ENCODE results near the gene KRT71. TPM values are rescaled to one million over a fixed set of nuclear protein-coding genes. Genes with fewer than 3 reads are reported as not detected.

KRT71 gene
- polyA plus RNA-seq, 3 donors: not detected

- Mint-ChIP-seq H3K27me3 (ENCODE audit: low read depth in 3 of 3) (peaks cover 5 to 11% (median 7%) of the 10 kb centered on the region in 3 donors), H3K4me1 (peaks cover 20% of the 10 kb centered on the region), H3K4me3 (no peak overlapping the region), H3K27ac (no peak overlapping the region), H3K36me3 (no peaks in the 10 kb centered on the region), H3K9me3 (peaks cover 0 to 11% (median 6%) of the 10 kb centered on the region in 7 donors)
- H3K4me2 ChIP-seq (replicated peaks; ENCODE audit: extremely low read depth, low read length, poor library complexity, severe bottlenecking): no peak overlapping the region
- DNase-seq: no peak
- H2AFZ ChIP-seq (ENCODE audit: insufficient read depth, low read depth, low read length, poor library complexity, severe bottlenecking): no peak overlapping the region
- no peaks in the 10 kb centered on the region for H3K79me2 ChIP-seq (ENCODE audit: insufficient read depth, low read length)
- no peak overlapping the region for H3K9ac ChIP-seq (ENCODE audit: insufficient read depth, low read length, poor library complexity, severe bottlenecking)
- no peak overlapping the region for H3K27ac ChIP-seq (ENCODE audit: low read depth in 1 of 2, low read length in 2 of 2)
- no peaks in the 10 kb centered on the region for H4K20me1 ChIP-seq (ENCODE audit: insufficient read depth, low read length)
- intact Hi-C loops (cut with micrococcal nuclease): no loop called here
- H3K27me3 ChIP-seq (ENCODE audit: control insufficient read depth in 2 of 2, insufficient read depth in 2 of 2, low read length in 2 of 2): no peaks in the 10 kb centered on the region
- peaks cover 9 to 18% of the 10 kb centered on the region in 2 donors for H3K4me1 ChIP-seq (ENCODE audit: control insufficient read depth in 1 of 2, insufficient read depth in 2 of 2, low read length in 2 of 2)
- H3K36me3 ChIP-seq (replicated peaks in 1 of 2; ENCODE audit: control insufficient read depth in 1 of 2, insufficient read depth in 2 of 2, low read length in 2 of 2): no peaks in the 10 kb centered on the region
- H3K9me3 ChIP-seq (replicated peaks in 1 of 2; ENCODE audit: control insufficient read depth in 1 of 2, insufficient read depth in 1 of 2, low read length in 2 of 2): peaks cover 0 to 6% of the 10 kb centered on the region in 2 donors
- 92% methylated on average over 7 of the region's 7 CpGs for WGBS (ENCODE audit: insufficient coverage)
- H3K4me3 ChIP-seq (replicated peaks in 1 of 3; ENCODE audit: low read depth in 2 of 3, low read length in 3 of 3): no peak overlapping the region
- TF ChIP-seq, protein P1, sequence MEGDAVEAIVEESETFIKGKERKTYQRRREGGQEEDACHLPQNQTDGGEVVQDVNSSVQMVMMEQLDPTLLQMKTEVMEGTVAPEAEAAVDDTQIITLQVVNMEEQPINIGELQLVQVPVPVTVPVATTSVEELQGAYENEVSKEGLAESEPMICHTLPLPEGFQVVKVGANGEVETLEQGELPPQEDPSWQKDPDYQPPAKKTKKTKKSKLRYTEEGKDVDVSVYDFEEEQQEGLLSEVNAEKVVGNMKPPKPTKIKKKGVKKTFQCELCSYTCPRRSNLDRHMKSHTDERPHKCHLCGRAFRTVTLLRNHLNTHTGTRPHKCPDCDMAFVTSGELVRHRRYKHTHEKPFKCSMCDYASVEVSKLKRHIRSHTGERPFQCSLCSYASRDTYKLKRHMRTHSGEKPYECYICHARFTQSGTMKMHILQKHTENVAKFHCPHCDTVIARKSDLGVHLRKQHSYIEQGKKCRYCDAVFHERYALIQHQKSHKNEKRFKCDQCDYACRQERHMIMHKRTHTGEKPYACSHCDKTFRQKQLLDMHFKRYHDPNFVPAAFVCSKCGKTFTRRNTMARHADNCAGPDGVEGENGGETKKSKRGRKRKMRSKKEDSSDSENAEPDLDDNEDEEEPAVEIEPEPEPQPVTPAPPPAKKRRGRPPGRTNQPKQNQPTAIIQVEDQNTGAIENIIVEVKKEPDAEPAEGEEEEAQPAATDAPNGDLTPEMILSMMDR (IDR thresholded peaks at IDR 0.05): no peak
Observed at GRCh38 chr12:52497975-52498374, 55.0 kb downstream of the KRT71 start.

DNA sequence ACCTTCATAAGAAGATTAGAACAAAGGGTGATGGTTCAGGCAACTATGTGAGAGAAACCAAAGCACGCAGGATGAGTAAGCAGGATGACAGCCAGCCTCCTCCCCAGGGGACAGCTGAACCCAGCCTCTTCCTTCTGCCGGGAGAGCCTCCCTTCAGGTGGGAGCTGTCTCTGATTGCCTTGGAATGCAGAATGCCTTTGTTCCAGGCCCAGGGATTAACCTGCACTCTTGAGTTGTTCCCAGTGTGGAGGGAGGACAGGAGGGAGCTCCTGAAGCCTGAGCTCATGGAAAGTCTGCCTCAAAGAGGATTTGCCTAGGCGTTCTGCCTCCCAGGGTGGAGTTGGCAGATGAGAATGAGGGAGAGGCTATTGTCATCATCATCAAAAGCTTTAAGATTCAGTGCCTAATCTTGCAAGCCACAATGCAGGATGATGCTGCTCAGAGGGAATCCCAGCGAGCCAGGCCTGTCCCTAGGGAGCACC, 56.3 kb downstream of the KRT71 start:
- Mint-ChIP-seq H3K36me3 (no peaks in the 10 kb centered on the region), H3K27ac (no peak overlapping the region), H3K4me1 (peaks cover 20% of the 10 kb centered on the region), H3K4me3 (no peak overlapping the region), H3K9me3 (peaks cover 0 to 5% (median 0%) of the 10 kb centered on the region in 7 donors), H3K27me3 (ENCODE audit: low read depth in 3 of 3) (peaks cover 5 to 11% (median 9%) of the 10 kb centered on the region in 3 donors)
- no peaks in the 10 kb centered on the region for H4K20me1 ChIP-seq (ENCODE audit: insufficient read depth, low read length)
- no peaks in the 10 kb centered on the region for H3K9me3 ChIP-seq (replicated peaks in 1 of 2; ENCODE audit: control insufficient read depth in 1 of 2, insufficient read depth in 1 of 2, low read length in 2 of 2)
- no peak for DNase-seq
- 92% methylated on average over 2 of the region's 4 CpGs for WGBS (ENCODE audit: insufficient coverage)
- no peak overlapping the region for H3K4me3 ChIP-seq (replicated peaks in 1 of 3; ENCODE audit: low read depth in 2 of 3, low read length in 3 of 3)
- no peaks in the 10 kb centered on the region for H3K79me2 ChIP-seq (ENCODE audit: insufficient read depth, low read length)
- no peak overlapping the region for H3K4me2 ChIP-seq (replicated peaks; ENCODE audit: extremely low read depth, low read length, poor library complexity, severe bottlenecking)
- TF ChIP-seq, protein P1 (IDR thresholded peaks at IDR 0.05): no peak
- intact Hi-C loops (cut with micrococcal nuclease): no loop called here
- no peak overlapping the region for H3K27ac ChIP-seq (ENCODE audit: low read depth in 1 of 2, low read length in 2 of 2)
- no peak overlapping the region for H3K9ac ChIP-seq (ENCODE audit: insufficient read depth, low read length, poor library complexity, severe bottlenecking)
- H3K27me3 ChIP-seq (ENCODE audit: control insufficient read depth in 2 of 2, insufficient read depth in 2 of 2, low read length in 2 of 2): no peaks in the 10 kb centered on the region
- peaks cover 9 to 18% of the 10 kb centered on the region in 2 donors for H3K4me1 ChIP-seq (ENCODE audit: control insufficient read depth in 1 of 2, insufficient read depth in 2 of 2, low read length in 2 of 2)
- H3K36me3 ChIP-seq (replicated peaks in 1 of 2; ENCODE audit: control insufficient read depth in 1 of 2, insufficient read depth in 2 of 2, low read length in 2 of 2): no peaks in the 10 kb centered on the region
- no peak overlapping the region for H2AFZ ChIP-seq (ENCODE audit: insufficient read depth, low read depth, low read length, poor library complexity, severe bottlenecking)
